Liver (tissue), 9 donors: Measurements from ENCODE around the gene SUCLG2. TPM values are rescaled to one million over a fixed set of nuclear protein-coding genes. Genes with fewer than 3 reads are reported as not detected.

Source experiments
- DNase-seq: peaks from one replicate; pipeline ENCODE4 v3.0.0-alpha.2; 2017; ENCODE audit warnings: low spot score
- H3K27ac ChIP-seq, 2 donors: one replicate each; pipeline ENCODE4 v1.7.0; 2013; ENCODE audit warnings: inconsistent platforms in 2 of 2, low read length in 2 of 2, control low read depth in 1 of 2, low read depth in 1 of 2, mild to moderate bottlenecking in 1 of 2
- H3K27me3 ChIP-seq, 4 donors: one replicate each; pipeline versions ENCODE4 v1.6.1 to v1.7.0; 2013; ENCODE audit warnings: low read length in 3 of 4, inconsistent platforms in 1 of 4, mild to moderate bottlenecking in 1 of 4, moderate library complexity in 1 of 4; ENCODE audit not compliant: control insufficient read depth in 4 of 4, insufficient read depth in 4 of 4
- H3K36me3 ChIP-seq, 4 donors: one replicate each; pipeline versions ENCODE4 v1.6.1 to v1.7.0; 2013; ENCODE audit warnings: low read length in 3 of 4, mild to moderate bottlenecking in 3 of 4, low read depth in 1 of 4, moderate library complexity in 1 of 4; ENCODE audit not compliant: control insufficient read depth in 4 of 4, insufficient read depth in 3 of 4
- H3K4me1 ChIP-seq, 4 donors: one replicate each; pipeline versions ENCODE4 v1.6.1 to v1.7.0; 2013; ENCODE audit warnings: low read length in 3 of 4, mild to moderate bottlenecking in 3 of 4, moderate library complexity in 1 of 4; ENCODE audit not compliant: control insufficient read depth in 4 of 4, insufficient read depth in 4 of 4
- H3K4me3 ChIP-seq, 3 donors: one replicate each; pipeline versions ENCODE4 v1.6.1 to v1.7.0; 2013; ENCODE audit warnings: low read length in 3 of 3, control low read depth in 1 of 3, low read depth in 1 of 3, mild to moderate bottlenecking in 1 of 3
- H3K9ac ChIP-seq, 2 donors: one replicate each; pipeline ENCODE4 v1.7.0; 2013; ENCODE audit warnings: low read length in 2 of 2, mild to moderate bottlenecking in 2 of 2, moderate library complexity in 2 of 2, control low read depth in 1 of 2, low read depth in 1 of 2
- H3K9me3 ChIP-seq, 4 donors: one replicate each; pipeline versions ENCODE4 v1.6.1 to v1.7.0; 2013; ENCODE audit warnings: low read length in 3 of 4; ENCODE audit not compliant: control insufficient read depth in 4 of 4
- ATF3 ChIP-seq: IDR thresholded peaks from 2 replicates; pipeline ENCODE4 v1.6.1; 2016; ENCODE audit warnings: antibody characterized with exemption
- CTCF ChIP-seq: fragments of 150-350 bp; IDR thresholded peaks from 2 replicates; pipeline ENCODE4 v1.5.1; 2017; ENCODE audit warnings: improper control_type of control experiment, low read depth, low read length; ENCODE audit not compliant: missing input control
- EGR1 ChIP-seq, 2 donors: IDR thresholded peaks; 2 replicates each; pipeline ENCODE4 v1.6.1; 2016 to 2018; ENCODE audit warnings: antibody characterized with exemption in 2 of 2, low read depth in 2 of 2
- FOXA1 ChIP-seq: IDR thresholded peaks from 2 replicates; pipeline ENCODE4 v1.6.1; 2016; ENCODE audit warnings: antibody characterized with exemption
- FOXA2 ChIP-seq: IDR thresholded peaks from 2 replicates; pipeline ENCODE4 v1.6.1; 2016; ENCODE audit warnings: antibody characterized with exemption
- GABPA ChIP-seq, 2 donors: IDR thresholded peaks in 1 of 2; conservative IDR thresholded peaks in 1 of 2; 2 replicates each; pipeline ENCODE4 v1.6.1; 2016; ENCODE audit warnings: antibody characterized with exemption in 2 of 2, mild to moderate bottlenecking in 1 of 2, moderate library complexity in 1 of 2
- HNF4A ChIP-seq, 2 donors: conservative IDR thresholded peaks; 2 replicates each; pipeline ENCODE4 v1.6.1; 2016; ENCODE audit warnings: antibody characterized with exemption in 2 of 2, mild to moderate bottlenecking in 2 of 2
- HNF4G ChIP-seq: IDR thresholded peaks from 2 replicates; pipeline ENCODE4 v1.6.1; 2016; ENCODE audit warnings: antibody characterized with exemption
- JUND ChIP-seq, 2 donors: IDR thresholded peaks; 2 replicates each; pipeline ENCODE4 v1.6.1; 2016; ENCODE audit warnings: antibody characterized with exemption in 2 of 2
- MAX ChIP-seq: IDR thresholded peaks from 2 replicates; pipeline ENCODE4 v1.6.1; 2016; ENCODE audit warnings: antibody characterized with exemption
- NR2F2 ChIP-seq: IDR thresholded peaks from 2 replicates; pipeline ENCODE4 v1.6.1; 2016; ENCODE audit warnings: antibody characterized with exemption
- RAD21 ChIP-seq, 2 donors: IDR thresholded peaks; 2 replicates each; pipeline ENCODE4 v1.6.1; 2016; ENCODE audit warnings: antibody characterized with exemption in 2 of 2, mild to moderate bottlenecking in 2 of 2
- REST ChIP-seq: IDR thresholded peaks from 2 replicates; pipeline ENCODE4 v1.6.1; 2016; ENCODE audit warnings: antibody characterized with exemption, mild to moderate bottlenecking
- RXRA ChIP-seq, 2 donors: IDR thresholded peaks; 2 replicates each; pipeline ENCODE4 v1.6.1; 2017 to 2018; ENCODE audit warnings: antibody characterized with exemption in 2 of 2, mild to moderate bottlenecking in 1 of 2
- SP1 ChIP-seq: IDR thresholded peaks from 2 replicates; pipeline ENCODE4 v1.6.1; 2018; ENCODE audit warnings: antibody characterized with exemption, mild to moderate bottlenecking
- TAF1 ChIP-seq: conservative IDR thresholded peaks from 2 replicates; pipeline ENCODE4 v1.6.1; 2016; ENCODE audit warnings: antibody characterized with exemption, mild to moderate bottlenecking
- YY1 ChIP-seq: IDR thresholded peaks from 2 replicates; pipeline ENCODE4 v1.6.1; 2016; ENCODE audit warnings: antibody characterized with exemption, mild to moderate bottlenecking
- WGBS: extraction: QIAGEN DNeasy Blood & Tissue Kit; methylation state at CpG from one replicate; pipeline ENCODE4 v1.1.7; 2013; 5-methylcytosine and 5-hydroxymethylcytosine counted together
- polyA plus RNA-seq, 2 donors: library from polyadenylated mRNA; stranded (reverse) in 1 of 2; unstranded in 1 of 2; fragments of 200-250 nt in 1 of 2; fragments of >200 nt in 1 of 2; fragmentation: Nextera tagmentation in 1 of 2; extraction: Ambion mirVana in 1 of 2; gene quantifications; one replicate each; pipeline versions ENCODE4 v1.2.1 to v1.2.3, GENCODE V29; 2013 to 2015
- total RNA-seq, 2 donors: library from RNA; depleted of rRNA; stranded (reverse); fragments of >200 nt; gene quantifications; one replicate each; pipeline ENCODE4 v1.2.3, GENCODE V29; 2014
- TF ChIP-seq, protein P1 (sequence below): IDR thresholded peaks from 2 replicates; pipeline ENCODE4 v1.6.1; 2016; ENCODE audit warnings: antibody characterized with exemption
- donor health status: healthy.
- donor health status: healthy.
- donor health status: healthy.
- donor health status: healthy.
- donor health status: healthy.

Gene SUCLG2
- total and polyA plus RNA-seq, 4 donors, result 45.3 to 114 (median 92.8) TPM

DNA sequence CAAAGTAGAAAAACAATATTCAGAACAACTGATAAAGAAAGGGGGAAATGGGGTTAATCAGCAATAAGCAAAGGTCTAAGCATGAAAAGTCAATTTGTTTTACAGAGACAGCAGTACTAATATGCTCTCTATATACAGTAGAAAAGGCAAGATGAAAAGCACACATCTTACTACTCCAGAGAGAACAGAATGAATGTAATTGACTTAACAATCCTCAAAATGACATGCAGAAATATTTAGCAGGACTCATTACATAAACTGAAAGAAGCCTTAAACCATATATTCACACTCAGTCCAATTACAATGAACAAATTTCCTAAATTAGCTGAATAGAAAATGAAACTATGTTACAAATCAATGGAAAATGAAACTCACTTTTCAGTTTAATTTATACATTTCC lies 319.8 kb downstream of the SUCLG2 start:
- no peak overlapping the region for H3K4me3 ChIP-seq
- H3K27me3 ChIP-seq, result no peaks in the 10 kb centered on the region
- TF ChIP-seq, protein P1, sequence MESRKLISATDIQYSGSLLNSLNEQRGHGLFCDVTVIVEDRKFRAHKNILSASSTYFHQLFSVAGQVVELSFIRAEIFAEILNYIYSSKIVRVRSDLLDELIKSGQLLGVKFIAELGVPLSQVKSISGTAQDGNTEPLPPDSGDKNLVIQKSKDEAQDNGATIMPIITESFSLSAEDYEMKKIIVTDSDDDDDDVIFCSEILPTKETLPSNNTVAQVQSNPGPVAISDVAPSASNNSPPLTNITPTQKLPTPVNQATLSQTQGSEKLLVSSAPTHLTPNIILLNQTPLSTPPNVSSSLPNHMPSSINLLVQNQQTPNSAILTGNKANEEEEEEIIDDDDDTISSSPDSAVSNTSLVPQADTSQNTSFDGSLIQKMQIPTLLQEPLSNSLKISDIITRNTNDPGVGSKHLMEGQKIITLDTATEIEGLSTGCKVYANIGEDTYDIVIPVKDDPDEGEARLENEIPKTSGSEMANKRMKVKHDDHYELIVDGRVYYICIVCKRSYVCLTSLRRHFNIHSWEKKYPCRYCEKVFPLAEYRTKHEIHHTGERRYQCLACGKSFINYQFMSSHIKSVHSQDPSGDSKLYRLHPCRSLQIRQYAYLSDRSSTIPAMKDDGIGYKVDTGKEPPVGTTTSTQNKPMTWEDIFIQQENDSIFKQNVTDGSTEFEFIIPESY, result no peak
- TF ChIP-seq RXRA (IDR thresholded peaks at IDR 0.05), result no peak
- TF ChIP-seq JUND (IDR thresholded peaks at IDR 0.05), result no peak
- no peak for TF ChIP-seq HNF4G
- TF ChIP-seq FOXA1, result no peak
- H3K36me3 ChIP-seq, result no peaks in the 10 kb centered on the region
- H3K4me1 ChIP-seq, result no peaks in the 10 kb centered on the region
- DNase-seq, result no peak
- no peak overlapping the region for H3K9ac ChIP-seq
- H3K9me3 ChIP-seq, result no peaks in the 10 kb centered on the region
- no peak overlapping the region for H3K27ac ChIP-seq

DNA sequence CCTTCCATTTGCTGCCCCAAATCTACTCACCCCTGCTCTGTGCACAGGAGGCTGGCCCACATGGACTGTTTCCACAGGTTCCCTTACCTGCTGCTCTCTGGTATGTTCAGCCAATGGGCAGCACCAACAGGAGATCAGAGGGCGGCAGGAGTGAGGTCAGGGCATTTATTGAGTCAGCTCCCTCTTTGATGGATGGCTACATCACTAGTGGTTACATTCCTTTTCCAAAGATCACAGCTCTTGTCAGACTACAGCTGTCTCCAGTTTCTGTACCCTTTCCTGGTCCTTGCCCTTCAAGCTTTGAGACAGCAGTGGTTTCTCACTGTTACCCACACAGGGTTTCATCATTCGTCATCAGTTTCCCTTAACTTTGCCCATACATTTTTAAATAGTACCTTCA lies 325.1 kb downstream of the SUCLG2 start:
- no peak overlapping the region for H3K27ac ChIP-seq
- no peak for DNase-seq
- no peaks in the 10 kb centered on the region for H3K4me1 ChIP-seq
- no peaks in the 10 kb centered on the region for H3K36me3 ChIP-seq
- no peak overlapping the region for H3K9ac ChIP-seq
- 82% methylated on average over 2 of the region's 2 CpGs for WGBS
- H3K9me3 ChIP-seq, result no peaks in the 10 kb centered on the region
- no peak for TF ChIP-seq RXRA (IDR thresholded peaks at IDR 0.05)
- no peak for TF ChIP-seq GABPA (IDR thresholded peaks at IDR 0.05 in 1 of 2, conservative IDR thresholded peaks at IDR 0.05 in 1 of 2)
- TF ChIP-seq, protein P1, result no peak
- TF ChIP-seq FOXA2, result no peak
- no peak for TF ChIP-seq TAF1
- no peak for TF ChIP-seq HNF4A (conservative IDR thresholded peaks at IDR 0.05)
- no peak for TF ChIP-seq HNF4G
- no peak for TF ChIP-seq EGR1 (IDR thresholded peaks at IDR 0.05; ENCODE audit: low read depth in 2 of 2)
- TF ChIP-seq NR2F2, result no peak
- TF ChIP-seq MAX, result no peak
- no peak for TF ChIP-seq JUND (IDR thresholded peaks at IDR 0.05)
- no peak for TF ChIP-seq FOXA1
- no peak for TF ChIP-seq RAD21 (IDR thresholded peaks at IDR 0.05)
- no peak for TF ChIP-seq REST
- no peak for TF ChIP-seq ATF3
- no peak for TF ChIP-seq CTCF
- no peak for TF ChIP-seq SP1
- no peak for TF ChIP-seq YY1
- no peak overlapping the region for H3K4me3 ChIP-seq
- H3K27me3 ChIP-seq, result no peaks in the 10 kb centered on the region
